Motor neuron (in vitro differentiated cells): ENCODE results near the gene AK5. TPM values are rescaled to one million over a fixed set of nuclear protein-coding genes. Genes with fewer than 3 reads are reported as not detected.

Experiments used
- ATAC-seq, 8 experiments: fragments of 200-7000 bp; cut with Tn5 transposase; replicated peaks in 6 of 8; 2 replicates each; pipeline ENCODE4 v1.8.0; 2021; ENCODE audit warnings: mild to moderate bottlenecking in 8 of 8, moderate library complexity in 8 of 8
- H3K27ac ChIP-seq, 2 donors: fragments of 250-450 bp; sonication (Bioruptor Pico); 2 replicates each; pipeline ENCODE4 v1.9.0; 2021; ENCODE audit warnings: antibody characterized with exemption in 2 of 2, mild to moderate bottlenecking in 2 of 2, moderate library complexity in 1 of 2
- H3K4me1 ChIP-seq, 2 donors: fragments of 250-450 bp; sonication (Bioruptor Pico); replicated peaks in 1 of 2; 2 replicates each; pipeline ENCODE4 v1.6.1; 2021; ENCODE audit warnings: antibody characterized with exemption in 2 of 2, mild to moderate bottlenecking in 2 of 2, moderate library complexity in 1 of 2
- H3K4me3 ChIP-seq, 5 donors: fragments of 250-450 bp; sonication (Bioruptor Pico); 2 replicates each; pipeline ENCODE4 v1.9.0; 2021; ENCODE audit warnings: antibody characterized with exemption in 5 of 5, mild to moderate bottlenecking in 5 of 5, moderate library complexity in 4 of 5
- WGBS, 10 experiments: fragments of 450-650 bp; shearing (Covaris generic); methylation state at CpG; one replicate each; pipeline ENCODE4 v1.0.0; 2022; 5-methylcytosine and 5-hydroxymethylcytosine counted together
- in situ Hi-C, 9 experiments: fragments of 400-800 bp; cut with MboI; loops; one replicate each; pipeline ENCODE4 v1.15.0; 2021; ENCODE audit warnings: low sequenced_read_pairs in 9 of 9, low pct_unique_long_range_greater_than_20kb in 2 of 9; ENCODE audit not compliant: unreplicated experiment in 9 of 9
- total RNA-seq, 8 experiments: library from RNA; unstranded; fragments of 300-600 nt; gene quantifications; 2 replicates each; pipeline versions ENCODE4 v1.2.3 to v1.2.4, GENCODE V29; 2022

AK5 gene
- total RNA-seq, 8 experiments from 2014 or later, result 0.31 to 21.2 (median 4.3) TPM

- no peak overlapping the region for H3K27ac ChIP-seq
- in situ Hi-C loops, result no loop called here
- 56 to 91% (median 84%) methylated on average over 2 to 5 of the region's 5 CpGs; no CpG with 5 or more reads in 4 of the 10 experiments for WGBS, 10 experiments
- no peaks in the 10 kb centered on the region for H3K4me1 ChIP-seq
- no peak for ATAC-seq
- no peak overlapping the region for H3K4me3 ChIP-seq
Observed at GRCh38 chr1:77275194-77275593, 6.6 kb upstream of the AK5 start.

GRCh38 chr1:77276941-77277340 is 4.9 kb upstream of the AK5 start:
- Histone ChIP-seq H3K27ac (no peak overlapping the region), H3K4me3 (no peak overlapping the region), H3K4me1 (peaks cover 0 to 2% of the 10 kb centered on the region in 2 donors)
- WGBS, 10 experiments, result 0 to 100% (median 66%) methylated on average over 1 to 2 of the region's 2 CpGs
- ATAC-seq, result no peak
- in situ Hi-C loops, result no loop called here

- no peak overlapping the region for H3K4me3 ChIP-seq
- peaks cover 5 to 9% of the 10 kb centered on the region in 2 donors for H3K4me1 ChIP-seq
- ATAC-seq, result no peak
- H3K27ac ChIP-seq, result no peak overlapping the region
- in situ Hi-C loops, result no loop called here
- 0 to 100% (median 79%) methylated on average over 1 to 2 of the region's 2 CpGs for WGBS, 10 experiments
Observed at GRCh38 chr1:77279929-77280328, 1.9 kb upstream of the AK5 start.

- Histone ChIP-seq H3K27ac (no peak overlapping the region), H3K4me1 (peaks cover 5 to 9% of the 10 kb centered on the region in 2 donors), H3K4me3 (no peak overlapping the region)
- ATAC-seq, result no peak
- in situ Hi-C loops, result no loop called here
- 80 to 100% (median 90%) methylated on average over 1 to 4 of the region's 4 CpGs; no CpG with 5 or more reads in 4 of the 10 experiments for WGBS, 10 experiments
Observed at GRCh38 chr1:77280962-77281361, 857 bp upstream of the AK5 start.

GRCh38 chr1:77282187-77282865 is 507 bp downstream of the AK5 start:
- in situ Hi-C loops, result no loop called here
- peaks cover 5 to 9% of the 10 kb centered on the region in 2 donors for H3K4me1 ChIP-seq
- H3K27ac ChIP-seq, result peak overlapping the region; percentile 10 to 21
- ATAC-seq, result peak; percentile 72 to 84 (median 82)
- peak overlapping the region; percentile 49 to 70 (median 59) for H3K4me3 ChIP-seq
- 0 to 2% (median 1%) methylated on average over 8 to 21 of the region's 47 CpGs; no CpG with 5 or more reads in 6 of the 10 experiments for WGBS, 10 experiments

GRCh38 chr1:77282866-77283539 is 1.2 kb downstream of the AK5 start:
- Histone ChIP-seq H3K27ac (no peak overlapping the region), H3K4me1 (peaks cover 5 to 9% of the 10 kb centered on the region in 2 donors), H3K4me3 (peak overlapping the region; percentile 49 to 70 (median 59))
- in situ Hi-C loops, result no loop called here
- peak in 3 of 8 experiments; percentile 4 to 12 (median 8) for ATAC-seq
- 0 to 38% (median 14%) methylated on average over 1 to 21 of the region's 22 CpGs for WGBS, 10 experiments

GRCh38 chr1:77283701-77284425 is 2.0 kb downstream of the AK5 start:
- in situ Hi-C loops, result no loop called here
- peaks cover 5 to 9% of the 10 kb centered on the region in 2 donors for H3K4me1 ChIP-seq
- 42 to 76% (median 62%) methylated on average over 2 to 6 of the region's 6 CpGs for WGBS, 10 experiments
- no peak overlapping the region for H3K4me3 ChIP-seq
- ATAC-seq, result no peak
- no peak overlapping the region for H3K27ac ChIP-seq

- no peak overlapping the region for H3K27ac ChIP-seq
- in situ Hi-C loops, result no loop called here
- H3K4me1 ChIP-seq, result peaks cover 5 to 6% of the 10 kb centered on the region in 2 donors
- 69 to 96% (median 85%) methylated on average over 2 to 5 of the region's 5 CpGs for WGBS, 10 experiments
- no peak overlapping the region for H3K4me3 ChIP-seq
- ATAC-seq, result no peak
Observed at GRCh38 chr1:77287535-77287934, 5.7 kb downstream of the AK5 start.

GRCh38 chr1:77288275-77288674 is 6.5 kb downstream of the AK5 start:
- H3K4me3 ChIP-seq, result no peak overlapping the region
- in situ Hi-C loops, result no loop called here
- ATAC-seq, result no peak
- WGBS, 10 experiments, result 67 to 100% (median 100%) methylated on average over 1 of the region's 1 CpG; no CpG with 5 or more reads in 3 of the 10 experiments
- H3K27ac ChIP-seq, result no peak overlapping the region
- peaks cover under 1 to 1% of the 10 kb centered on the region in 2 donors for H3K4me1 ChIP-seq

- no peak for ATAC-seq
- Histone ChIP-seq H3K4me3 (no peak overlapping the region), H3K27ac (no peak overlapping the region), H3K4me1 (no peaks in the 10 kb centered on the region)
- in situ Hi-C loops, result no loop called here
Observed at GRCh38 chr1:77290576-77290975, 8.8 kb downstream of the AK5 start.

GRCh38 chr1:77292551-77292950 is 10.7 kb downstream of the AK5 start:
- ATAC-seq, result no peak
- Histone ChIP-seq H3K4me3 (no peak overlapping the region), H3K4me1 (no peaks in the 10 kb centered on the region), H3K27ac (no peak overlapping the region)
- in situ Hi-C loops, result no loop called here
- WGBS, 10 experiments, result 71 to 94% (median 83%) methylated on average over 1 to 4 of the region's 4 CpGs; no CpG with 5 or more reads in 1 of the 10 experiments

- no peak overlapping the region for H3K4me3 ChIP-seq
- in situ Hi-C loops, result no loop called here
- no peaks in the 10 kb centered on the region for H3K4me1 ChIP-seq
- no peak overlapping the region for H3K27ac ChIP-seq
- no peak for ATAC-seq
- WGBS, 10 experiments, result 71 to 100% (median 96%) methylated on average over 1 of the region's 1 CpG; no CpG with 5 or more reads in 2 of the 10 experiments
Observed at GRCh38 chr1:77300566-77300965, 18.7 kb downstream of the AK5 start.

- ATAC-seq, result no peak
- H3K4me3 ChIP-seq, result no peak overlapping the region
- H3K4me1 ChIP-seq, result no peaks in the 10 kb centered on the region
- in situ Hi-C loops, result no loop called here
- 67 to 100% (median 80%) methylated on average over 1 to 3 of the region's 3 CpGs; no CpG with 5 or more reads in 1 of the 10 experiments for WGBS, 10 experiments
- no peak overlapping the region for H3K27ac ChIP-seq
Observed at GRCh38 chr1:77303387-77303786, 21.6 kb downstream of the AK5 start.
